Suprapubic skin (tissue), 3 donors: ENCODE data around the gene CRELD1.

ENCODE experiments used
- EP300 ChIP-seq: sonication (generic); formaldehyde crosslinking; IDR thresholded peaks from one replicate; pipeline ENCODE4 v1.6.1; 2017; ENCODE audit warnings: antibody characterized with exemption
- TF ChIP-seq, protein P1 (sequence below), 2 donors: fragments of 200-600 bp in 1 of 2; fragments of 450-650 bp in 1 of 2; sonication (generic) in 1 of 2; IDR thresholded peaks; one replicate each; pipeline ENCODE4 v1.5.1; 2016 to 2019; ENCODE audit warnings: antibody characterized with exemption in 2 of 2, mild to moderate bottlenecking in 1 of 2, moderate library complexity in 1 of 2

DNA sequence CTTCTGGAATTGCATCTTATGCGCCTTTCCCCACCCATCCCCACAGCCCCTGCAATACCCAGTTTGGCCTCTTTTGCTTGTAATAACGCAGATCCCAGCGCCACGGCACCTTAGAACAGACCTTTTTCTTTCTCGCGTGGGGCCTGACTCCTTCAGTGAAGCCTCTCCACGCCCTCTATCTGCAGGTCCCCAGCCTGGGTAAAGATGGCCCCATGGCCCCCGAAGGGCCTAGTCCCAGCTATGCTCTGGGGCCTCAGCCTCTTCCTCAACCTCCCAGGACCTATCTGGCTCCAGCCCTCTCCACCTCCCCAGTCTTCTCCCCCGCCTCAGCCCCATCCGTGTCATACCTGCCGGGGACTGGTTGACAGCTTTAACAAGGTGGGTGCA lies 594 bp downstream of the CRELD1 start:
- TF ChIP-seq, protein P1, sequence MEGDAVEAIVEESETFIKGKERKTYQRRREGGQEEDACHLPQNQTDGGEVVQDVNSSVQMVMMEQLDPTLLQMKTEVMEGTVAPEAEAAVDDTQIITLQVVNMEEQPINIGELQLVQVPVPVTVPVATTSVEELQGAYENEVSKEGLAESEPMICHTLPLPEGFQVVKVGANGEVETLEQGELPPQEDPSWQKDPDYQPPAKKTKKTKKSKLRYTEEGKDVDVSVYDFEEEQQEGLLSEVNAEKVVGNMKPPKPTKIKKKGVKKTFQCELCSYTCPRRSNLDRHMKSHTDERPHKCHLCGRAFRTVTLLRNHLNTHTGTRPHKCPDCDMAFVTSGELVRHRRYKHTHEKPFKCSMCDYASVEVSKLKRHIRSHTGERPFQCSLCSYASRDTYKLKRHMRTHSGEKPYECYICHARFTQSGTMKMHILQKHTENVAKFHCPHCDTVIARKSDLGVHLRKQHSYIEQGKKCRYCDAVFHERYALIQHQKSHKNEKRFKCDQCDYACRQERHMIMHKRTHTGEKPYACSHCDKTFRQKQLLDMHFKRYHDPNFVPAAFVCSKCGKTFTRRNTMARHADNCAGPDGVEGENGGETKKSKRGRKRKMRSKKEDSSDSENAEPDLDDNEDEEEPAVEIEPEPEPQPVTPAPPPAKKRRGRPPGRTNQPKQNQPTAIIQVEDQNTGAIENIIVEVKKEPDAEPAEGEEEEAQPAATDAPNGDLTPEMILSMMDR (IDR thresholded peaks at IDR 0.05), result peak in 1 of 2 donors; percentile 12
- no peak for TF ChIP-seq EP300
